Suppressor macrophage (primary cell): ENCODE results near the gene FIGNL2.
"Not testable (repeated sequence)": the region's sequence is repeated elsewhere in the genome, so short reads cannot be mapped to it uniquely, and the experiment has no call there.

ENCODE experiments used
- DNase-seq, 4 experiments: peaks; one replicate each; pipeline ENCODE4 v3.0.0-alpha.2; 2020 to 2022
- total RNA-seq, 17 experiments: gene quantifications; one replicate each; lab custom pipeline; 2026; ENCODE audit warnings: mixed read lengths in 6 of 17, inconsistent platforms in 3 of 17; lab: John Stamatoyannopoulos, UW

The FIGNL2 gene, protein sequence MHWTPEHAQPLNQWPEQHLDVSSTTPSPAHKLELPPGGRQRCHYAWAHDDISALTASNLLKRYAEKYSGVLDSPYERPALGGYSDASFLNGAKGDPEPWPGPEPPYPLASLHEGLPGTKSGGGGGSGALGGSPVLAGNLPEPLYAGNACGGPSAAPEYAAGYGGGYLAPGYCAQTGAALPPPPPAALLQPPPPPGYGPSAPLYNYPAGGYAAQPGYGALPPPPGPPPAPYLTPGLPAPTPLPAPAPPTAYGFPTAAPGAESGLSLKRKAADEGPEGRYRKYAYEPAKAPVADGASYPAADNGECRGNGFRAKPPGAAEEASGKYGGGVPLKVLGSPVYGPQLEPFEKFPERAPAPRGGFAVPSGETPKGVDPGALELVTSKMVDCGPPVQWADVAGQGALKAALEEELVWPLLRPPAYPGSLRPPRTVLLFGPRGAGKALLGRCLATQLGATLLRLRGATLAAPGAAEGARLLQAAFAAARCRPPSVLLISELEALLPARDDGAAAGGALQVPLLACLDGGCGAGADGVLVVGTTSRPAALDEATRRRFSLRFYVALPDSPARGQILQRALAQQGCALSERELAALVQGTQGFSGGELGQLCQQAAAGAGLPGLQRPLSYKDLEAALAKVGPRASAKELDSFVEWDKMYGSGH
- total RNA-seq: 0 to 1.7 (median 0.02) reads per million in 17 experiments

DNA sequence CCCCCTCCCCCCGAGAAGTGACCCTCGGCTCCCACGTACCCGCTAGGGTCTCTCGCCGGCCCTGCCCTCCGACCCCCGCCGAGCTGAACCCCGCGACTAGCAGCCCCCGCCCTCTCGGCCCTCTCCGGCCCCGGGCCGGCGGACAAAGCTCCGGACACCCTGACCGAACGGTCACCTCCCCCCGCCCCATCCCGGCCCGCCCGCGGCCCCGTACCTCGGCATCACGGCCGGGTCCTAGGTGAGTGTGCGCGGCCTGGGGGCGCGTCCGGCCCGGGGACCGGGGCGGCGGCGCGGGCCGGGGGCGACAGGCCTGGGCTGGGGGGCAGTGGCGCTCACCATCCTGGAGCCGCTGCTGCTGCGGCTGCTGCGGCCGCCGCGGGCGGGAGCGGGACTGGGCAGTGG lies at the start of gene FIGNL2:
Gene FIGNL2 (minus strand): TSS at position 393 of the 402 bp plus-strand sequence. CDS start 26,305 bp downstream, outside the sequence.
- no peak for DNase-seq

DNA sequence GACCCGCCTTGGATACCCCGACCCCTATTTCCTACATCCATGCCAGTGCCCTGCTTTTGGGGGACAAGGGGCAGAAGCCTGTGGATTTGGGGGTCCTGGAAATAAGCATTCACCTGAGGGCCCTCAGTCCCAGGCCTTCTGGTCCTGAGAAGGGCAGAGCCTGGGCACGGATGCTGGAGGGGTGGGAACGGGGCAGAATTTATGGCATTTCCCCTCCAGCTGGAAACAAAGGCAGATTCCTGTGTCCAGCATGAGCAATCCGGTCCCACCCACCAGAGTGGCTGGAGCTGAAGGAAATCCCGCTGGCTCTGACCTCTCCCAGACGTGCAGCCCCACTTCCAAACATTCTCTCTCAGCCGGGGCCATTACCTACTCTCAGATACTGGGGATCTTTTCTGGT lies 48.7 kb upstream of the FIGNL2 start:
- no peak for DNase-seq

DNA sequence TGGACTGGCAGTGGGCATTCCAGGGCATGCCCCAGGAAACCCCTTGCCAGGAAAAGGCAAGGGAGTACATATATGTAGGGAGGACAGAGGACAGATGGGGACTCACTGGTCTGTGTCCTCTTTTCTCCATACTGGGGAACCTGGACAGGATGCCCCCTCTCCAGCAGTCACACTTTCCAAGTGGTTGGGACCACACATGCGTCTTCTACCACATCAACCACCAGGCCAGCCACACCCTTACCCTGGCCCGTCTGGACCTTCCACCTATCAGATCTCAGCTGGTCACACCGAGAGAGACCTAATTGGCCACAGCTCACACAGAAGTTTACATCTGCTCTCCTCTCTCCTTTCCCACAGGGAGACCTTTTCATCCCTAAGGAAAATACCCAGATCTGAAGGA lies 47.7 kb upstream of the FIGNL2 start:
- DNase-seq: no peak

DNA sequence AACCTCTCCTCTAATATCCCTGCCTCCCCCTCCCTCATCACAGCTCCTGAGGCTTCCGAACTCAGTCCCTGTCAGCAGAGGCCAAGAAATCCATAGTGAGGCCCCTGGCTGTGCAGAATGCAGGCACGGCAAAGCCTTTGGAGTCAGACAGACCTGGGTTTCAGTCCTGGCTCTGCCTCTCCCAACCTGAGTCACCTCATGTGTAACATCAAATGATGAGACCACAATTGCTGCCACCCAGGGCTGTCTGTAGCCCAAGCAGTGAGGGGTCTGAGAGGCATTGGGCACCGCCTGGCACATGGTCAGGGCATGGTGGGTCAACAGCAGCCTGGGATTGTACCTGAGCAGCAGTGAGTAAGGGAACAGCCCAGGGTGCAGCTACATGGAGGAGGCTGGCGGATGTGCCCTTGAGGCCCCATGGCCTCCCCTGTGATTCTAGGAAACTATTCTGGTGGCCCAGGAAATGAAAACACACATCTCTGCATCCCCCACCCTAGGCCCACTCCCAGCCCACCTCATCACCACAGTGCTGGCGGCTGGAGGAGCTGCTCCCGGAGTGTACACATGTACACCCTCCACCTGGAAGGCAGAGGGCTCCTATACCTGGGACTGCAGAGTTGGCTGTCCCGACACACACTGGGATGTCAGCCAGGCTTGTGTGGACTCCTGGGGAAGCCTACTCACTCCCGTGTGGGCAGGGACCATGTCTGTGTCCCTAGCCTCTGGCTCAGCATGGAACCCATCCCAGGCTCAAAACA lies 47.0 kb upstream of the FIGNL2 start:
- no peak for DNase-seq

DNA sequence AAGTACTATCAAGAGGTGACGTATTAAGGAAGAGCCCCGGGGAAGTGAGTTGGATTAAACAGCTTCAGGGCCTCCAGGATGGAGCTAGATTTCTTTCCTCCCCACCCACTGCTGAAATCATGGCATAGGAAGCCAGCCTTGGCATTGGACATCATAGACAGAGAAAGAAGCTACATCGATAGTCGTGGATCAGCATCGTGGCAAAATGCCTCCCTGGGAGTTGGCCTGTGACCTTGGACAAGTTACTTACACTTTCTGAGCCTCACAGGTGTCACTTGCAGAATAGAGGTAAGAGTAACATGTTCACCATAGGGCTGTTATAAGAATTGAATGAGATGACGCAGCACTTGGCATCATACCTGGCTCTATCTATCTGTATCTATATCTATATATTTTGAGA lies 45.3 kb upstream of the FIGNL2 start:
- DNase-seq: no peak

DNA sequence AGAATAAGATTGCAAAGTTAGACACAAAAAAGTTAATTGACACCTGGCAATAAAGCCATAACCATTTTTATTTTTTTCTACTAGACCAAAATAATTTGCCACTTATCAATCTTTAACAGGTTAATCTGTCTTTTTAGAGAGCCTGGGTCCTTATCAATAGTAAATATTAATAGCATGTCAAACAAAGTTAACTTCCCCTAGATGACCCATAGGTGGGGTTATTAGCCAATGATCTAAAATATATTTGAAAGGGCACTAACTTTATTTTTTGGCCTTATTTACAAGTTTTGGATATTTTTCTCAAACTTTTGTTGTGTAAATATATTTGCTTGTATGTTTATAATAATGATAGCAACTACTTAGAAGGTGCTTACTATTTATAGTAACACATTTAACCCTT lies 43.3 kb upstream of the FIGNL2 start:
- peak in 2 of 4 experiments; percentile 44 to 51 for DNase-seq

DNA sequence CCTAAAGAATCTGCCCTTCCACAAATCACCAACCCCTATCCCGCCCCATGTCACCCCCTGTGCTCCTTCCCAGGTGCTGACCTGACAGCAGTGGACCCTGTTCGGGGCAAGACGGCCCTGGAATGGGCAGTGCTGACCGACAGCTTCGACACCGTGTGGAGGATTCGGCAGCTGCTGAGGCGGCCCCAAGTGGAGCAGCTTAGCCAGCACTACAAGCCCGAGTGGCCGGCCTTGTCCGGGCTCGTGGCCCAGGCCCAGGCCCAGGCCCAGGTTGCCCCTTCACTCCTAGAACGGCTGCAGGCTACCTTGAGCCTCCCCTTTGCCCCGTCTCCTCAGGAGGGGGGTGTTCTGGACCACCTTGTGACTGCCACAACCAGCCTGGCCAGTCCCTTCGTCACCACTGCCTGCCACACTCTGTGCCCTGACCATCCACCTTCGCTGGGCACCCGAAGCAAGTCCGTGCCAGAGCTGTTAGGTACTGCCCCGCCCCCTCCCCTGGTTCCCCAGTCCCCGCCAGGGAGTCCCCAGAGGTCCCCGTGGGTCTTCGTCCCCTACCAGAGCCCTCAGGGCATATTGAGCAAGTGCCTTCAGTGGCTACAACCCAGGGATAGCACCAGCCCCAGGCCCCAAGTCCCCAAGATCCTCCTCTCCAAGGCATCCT lies 42.1 kb upstream of the FIGNL2 start:
- DNase-seq: no peak

DNA sequence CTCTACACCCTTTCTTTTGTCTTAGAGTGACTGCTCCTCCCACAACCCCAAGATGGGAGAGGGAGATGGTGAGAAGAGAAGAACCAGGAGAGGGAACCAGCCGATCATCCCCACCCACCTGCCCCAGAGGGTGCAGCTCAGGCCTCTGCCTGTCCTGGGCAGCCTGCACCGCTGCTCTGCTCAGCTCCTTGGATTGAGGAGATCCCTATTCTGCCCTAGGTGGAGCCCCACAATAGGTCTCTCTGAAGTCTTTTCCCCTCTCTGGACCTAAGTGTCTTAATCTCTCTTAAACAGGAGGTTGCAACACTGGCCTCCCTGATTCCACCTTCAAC lies 41.6 kb upstream of the FIGNL2 start:
- no peak for DNase-seq

DNA sequence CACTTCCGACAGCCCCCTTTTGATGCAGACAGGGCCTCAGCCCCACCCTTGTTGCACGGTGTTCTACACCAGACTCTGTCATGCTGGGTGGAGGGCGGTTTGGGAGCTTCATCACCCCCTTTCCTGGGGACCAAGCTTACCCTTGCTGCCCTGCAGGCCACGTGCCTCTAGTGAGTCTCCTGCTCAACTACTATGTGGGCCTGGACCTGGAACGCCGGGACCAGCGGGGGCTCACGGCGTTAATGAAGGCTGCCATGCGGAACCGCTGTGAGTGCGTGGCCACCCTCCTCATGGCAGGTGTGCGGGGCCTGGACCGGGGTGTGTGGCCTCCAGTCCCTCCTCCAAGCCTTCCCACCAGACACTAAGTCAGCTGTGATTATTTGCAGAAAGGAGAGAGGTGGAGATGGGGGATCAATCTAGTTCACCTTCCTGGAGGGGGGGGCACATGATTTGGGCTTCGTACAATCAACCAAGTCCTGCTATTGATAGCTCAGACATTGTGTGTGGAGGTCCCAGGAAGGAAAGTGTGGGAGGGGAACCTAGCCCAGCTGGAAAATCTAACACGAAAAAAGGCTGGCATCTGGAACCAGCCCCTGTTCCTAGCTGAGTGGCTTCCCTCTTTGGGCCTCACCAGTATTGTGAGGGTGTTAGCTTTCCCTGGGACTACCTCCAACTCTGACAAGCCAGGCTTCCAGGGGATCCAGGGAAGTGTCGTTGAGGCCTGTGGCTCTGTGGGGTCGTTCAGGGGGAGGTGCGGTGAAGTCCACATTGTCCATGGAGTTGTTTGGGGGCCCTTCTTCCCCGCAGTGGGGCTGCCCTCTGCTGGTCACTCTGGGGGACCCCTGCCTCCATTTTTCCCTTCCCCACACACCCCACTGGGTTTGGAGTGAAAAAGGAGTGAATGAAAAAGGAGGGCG lies 41.0 kb upstream of the FIGNL2 start:
- DNase-seq: no peak

DNA sequence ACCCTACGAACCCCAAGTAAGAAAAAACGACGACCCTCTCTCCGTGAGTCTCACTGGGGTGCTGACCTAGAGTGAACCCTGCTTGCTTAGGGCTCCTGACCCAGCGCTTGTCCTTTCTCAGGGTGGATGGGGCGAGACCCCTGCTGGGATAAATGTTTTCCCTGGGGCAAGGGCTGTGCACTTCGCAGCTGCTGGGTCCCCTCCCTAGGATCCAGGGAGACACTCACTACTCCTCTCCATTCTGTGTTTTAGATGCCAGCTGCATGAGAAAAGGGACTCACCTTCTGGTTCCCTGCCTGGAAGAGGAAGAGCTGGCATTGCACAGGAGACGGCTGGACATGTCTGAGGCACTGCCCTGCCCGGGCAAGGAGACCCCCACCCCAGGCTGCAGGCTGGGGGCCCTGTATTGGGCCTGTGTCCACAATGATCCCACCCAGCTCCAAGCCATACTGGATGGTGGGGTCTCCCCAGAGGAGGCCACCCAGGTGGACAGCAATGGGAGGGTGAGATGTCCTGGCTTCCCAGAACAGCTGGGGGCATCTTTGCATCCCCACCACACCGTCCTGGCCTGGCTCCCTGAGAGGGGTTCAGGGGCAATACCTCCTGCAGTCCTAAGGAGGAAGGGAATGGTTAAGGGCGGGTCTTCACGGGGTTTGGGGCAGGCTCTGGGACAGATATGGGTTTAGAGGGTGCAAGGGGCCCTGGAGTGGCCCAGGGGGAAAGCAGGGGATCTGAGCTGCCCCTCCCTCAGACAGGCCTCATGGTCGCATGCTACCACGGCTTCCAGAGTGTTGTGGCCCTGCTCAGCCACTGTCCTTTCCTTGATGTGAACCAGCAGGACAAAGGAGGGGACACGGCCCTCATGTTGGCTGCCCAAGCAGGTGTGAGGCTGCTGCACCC lies 40.0 kb upstream of the FIGNL2 start:
- peak in 1 of 4 experiments; percentile 0 for DNase-seq

DNA sequence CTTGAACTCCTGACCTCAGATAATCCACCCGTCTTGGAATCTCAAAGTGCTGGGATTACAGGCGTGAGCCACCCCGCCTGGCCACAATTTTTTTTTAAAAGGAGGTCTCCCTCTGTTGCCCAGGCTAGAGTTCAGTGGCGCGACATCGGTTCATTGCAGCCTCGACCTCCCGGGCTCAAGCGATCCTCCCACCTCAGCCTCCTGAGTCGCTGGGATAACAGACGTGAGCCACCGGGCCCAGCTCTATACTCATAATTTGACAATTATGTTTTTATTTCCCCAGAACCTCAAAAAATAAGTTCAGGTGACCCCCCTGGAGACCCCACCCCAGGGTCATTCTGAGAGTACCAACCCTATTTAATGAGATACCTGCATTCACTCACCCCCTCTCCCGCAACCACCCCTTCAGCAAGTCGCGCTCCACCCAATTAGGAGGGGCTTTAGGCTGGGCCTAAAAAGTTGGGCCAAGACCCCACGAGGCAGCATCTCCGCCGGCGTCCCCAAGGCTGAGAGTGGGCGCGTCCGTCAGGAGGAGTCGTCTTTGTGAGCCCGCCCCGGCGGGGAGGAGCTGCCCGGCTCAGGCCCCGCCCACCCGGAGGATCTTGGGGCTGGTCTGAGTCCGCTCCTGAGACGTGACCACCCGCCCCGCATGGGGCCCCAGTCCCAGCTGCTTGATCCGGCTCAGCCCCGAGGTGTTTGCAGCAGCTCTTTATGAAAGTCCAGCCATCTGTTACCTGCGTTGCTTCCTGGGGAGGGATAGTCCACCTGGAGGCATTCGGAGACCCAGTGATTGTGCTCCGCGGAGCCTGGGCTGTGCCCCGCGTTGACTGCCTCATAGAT lies 39.2 kb upstream of the FIGNL2 start, which contains the start of gene ANKRD33:
Gene ANKRD33 (plus strand): TSS at position 628 of the 840 bp plus-strand sequence. CDS start 84 bp downstream, at position 712.
- peak in 2 of 4 experiments; percentile 42 to 50 for DNase-seq

DNA sequence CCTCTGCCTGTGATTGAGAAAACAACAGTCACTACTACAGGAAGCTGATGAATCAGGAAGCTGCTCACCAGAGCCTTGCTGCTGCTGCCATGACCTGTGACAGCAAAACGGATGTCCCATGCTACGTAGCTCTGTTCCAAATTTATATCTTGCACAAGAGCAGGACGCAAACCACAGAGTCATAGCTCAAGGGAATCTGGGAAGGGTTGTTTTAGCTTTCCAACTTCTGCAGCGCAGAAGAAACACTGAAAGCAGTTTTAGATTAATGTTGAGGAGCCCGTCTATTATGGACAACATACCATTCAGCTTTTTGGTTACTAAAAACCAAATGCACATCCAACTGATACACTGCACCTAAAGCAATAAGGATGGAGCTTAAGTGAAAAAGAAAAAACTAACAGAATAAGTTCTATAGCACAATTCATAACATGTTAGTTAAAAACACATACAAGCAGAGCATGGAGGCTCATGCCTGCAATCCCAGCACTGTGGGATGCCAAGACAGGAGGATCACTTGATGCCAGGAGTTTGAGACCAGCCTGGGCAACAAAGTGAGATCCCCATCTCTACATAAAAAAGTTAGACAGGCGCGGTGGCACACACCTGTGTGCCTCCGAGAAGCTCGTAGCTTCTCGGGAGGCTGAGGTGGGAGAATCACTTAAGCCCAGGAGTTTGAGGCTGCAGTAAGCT lies 37.6 kb upstream of the FIGNL2 start:
- peak; percentile 89 to 98 (median 94) for DNase-seq

DNA sequence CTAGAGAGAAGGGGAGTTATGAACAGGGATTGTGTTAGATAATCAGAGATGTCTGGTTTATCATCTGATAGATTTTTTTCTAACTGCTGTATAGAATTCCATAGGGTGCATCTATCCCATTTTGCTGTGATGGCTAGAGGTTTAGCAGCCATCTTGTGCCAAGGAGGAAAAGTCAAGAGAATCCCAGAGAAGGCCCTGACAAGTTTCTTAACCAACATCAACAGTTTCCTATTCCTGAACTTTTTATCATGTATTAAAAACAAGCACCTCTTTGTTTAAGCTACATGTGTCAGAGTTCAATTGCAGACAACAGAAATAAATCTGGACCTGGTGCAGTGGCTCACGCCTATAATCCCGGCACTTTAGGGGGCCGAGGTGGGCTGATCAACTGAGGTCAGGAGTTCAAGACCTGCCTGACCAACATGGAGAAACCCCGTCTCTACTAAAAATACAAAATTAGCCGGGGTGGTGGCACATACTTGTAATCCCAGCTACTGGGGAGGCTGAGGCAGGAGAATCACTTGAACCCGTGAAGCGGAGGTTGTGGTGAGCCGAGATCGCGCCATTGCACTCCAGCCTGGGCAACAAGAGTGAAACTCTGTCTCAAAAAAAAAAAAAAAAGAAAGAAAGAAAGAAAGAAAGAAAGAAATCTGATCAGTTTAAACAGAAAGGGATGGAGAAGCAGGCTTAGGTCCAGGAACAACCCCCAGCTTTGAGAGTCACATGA lies 36.9 kb upstream of the FIGNL2 start:
- not testable (repeated sequence) for DNase-seq

DNA sequence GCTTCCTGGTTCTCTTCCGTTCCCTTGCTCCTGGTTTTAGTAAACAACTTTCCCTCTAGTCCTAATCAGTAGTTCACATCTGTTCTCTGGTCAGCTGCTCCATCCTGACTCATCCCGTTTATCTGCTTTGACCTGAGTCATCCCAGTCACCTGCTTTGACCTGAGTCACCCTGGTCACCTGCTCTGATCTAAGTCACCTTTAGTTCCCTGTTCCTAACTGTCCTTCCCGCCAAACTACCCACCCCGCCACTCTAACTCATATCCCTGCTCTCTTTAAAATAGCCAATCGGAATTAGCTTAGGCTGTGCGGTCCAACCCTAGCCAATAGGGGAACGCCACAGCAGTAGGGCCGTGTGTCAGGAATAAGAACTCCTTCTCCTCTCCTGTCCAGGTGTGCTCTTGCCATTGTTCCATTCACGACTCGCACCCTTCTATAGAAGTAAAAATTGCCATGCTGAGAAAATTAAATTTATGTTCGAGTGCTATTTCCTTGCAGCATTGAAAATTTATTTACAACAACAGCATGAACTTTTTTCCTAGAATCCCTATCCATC lies 36.2 kb upstream of the FIGNL2 start:
- DNase-seq: peak in 1 of 4 experiments; percentile 36

DNA sequence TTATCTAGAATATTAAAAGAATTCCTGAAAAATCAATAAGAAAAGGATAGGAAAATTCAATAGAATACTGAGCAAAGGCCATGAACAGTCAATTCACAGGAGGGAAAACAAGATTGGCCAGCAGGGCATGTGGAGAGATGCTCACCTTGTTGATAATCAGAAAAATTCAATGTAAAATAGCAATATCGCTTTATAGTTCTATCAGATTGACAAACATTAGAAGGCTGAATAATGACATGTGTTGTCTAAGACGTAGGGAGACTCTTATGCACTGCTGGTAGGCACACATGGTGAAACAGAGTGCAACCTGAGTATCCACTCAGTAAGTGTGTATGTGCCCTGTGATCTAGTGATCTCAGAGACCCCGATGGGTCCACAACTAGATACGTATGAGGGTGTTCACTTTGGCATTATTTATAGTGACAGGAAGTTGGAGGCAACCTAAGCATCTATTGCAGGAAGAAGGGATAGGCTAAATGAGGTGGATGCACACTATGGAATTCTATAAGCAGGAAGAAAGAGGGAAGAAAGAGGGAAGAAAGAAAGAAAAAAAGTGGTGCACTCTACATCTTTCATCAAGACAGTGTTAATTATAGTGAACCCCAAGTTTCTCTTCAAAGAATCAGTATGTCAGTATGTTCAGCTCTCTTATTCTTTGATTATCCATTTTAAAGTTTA lies 35.6 kb upstream of the FIGNL2 start:
- no peak for DNase-seq

DNA sequence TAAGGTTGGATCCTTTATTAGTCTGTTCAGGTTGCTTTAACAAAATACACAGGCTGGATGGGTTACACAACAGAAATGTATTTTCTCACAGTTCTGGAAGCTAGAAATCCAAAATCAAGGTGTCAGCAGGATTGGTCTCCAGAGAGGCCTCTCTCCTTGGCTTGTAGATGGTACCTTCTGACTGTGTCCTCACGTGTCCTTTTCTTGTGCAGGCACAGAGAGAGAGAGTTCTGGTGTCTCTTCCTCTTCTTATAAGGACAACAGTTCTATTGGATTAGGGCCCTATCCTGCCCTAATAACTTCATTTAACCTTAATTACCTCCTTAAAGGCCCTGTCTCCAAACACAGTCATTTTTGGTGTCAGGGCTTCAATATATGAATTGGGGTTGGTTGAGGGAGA lies 34.8 kb upstream of the FIGNL2 start:
- peak in 3 of 4 experiments; percentile 30 to 61 (median 44) for DNase-seq

DNA sequence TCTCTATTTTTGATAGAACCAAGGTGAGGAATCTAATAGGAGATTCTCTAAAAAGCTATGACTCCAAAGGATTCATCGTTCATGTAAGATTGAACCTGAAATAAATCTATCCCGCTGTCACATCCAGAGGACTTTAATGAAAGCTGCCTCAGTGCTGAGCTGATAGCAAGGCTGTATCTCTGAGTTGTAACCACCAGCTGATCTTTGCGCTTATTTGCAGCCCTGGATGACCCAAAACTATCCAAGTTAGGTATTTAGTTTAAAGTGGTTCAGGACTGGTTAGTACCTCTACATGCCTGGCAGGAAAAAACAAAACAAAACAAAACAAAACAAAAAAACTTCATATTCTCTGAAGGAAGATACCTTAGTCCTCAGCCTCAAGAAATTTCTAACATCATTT lies 30.6 kb upstream of the FIGNL2 start:
- DNase-seq: no peak
